GM19372 (cell line): ENCODE measurements around the gene CACNA1F.
A peak's percentile ranks its signal among the peaks of the same experiment; 100 is the strongest.
"Not testable (repeated sequence)": the region's sequence is repeated elsewhere in the genome, so short reads cannot be mapped to it uniquely, and the experiment has no call there.

ENCODE experiments used
- ATAC-seq: cut with Tn5 transposase; IDR thresholded peaks from one replicate; pipeline ENCODE4 v1.9.1; 2021; ENCODE audit warnings: mild to moderate bottlenecking, low read depth, moderate library complexity; ENCODE audit not compliant: unreplicated experiment

The CACNA1F gene

GRCh38 chrX:49178537-49178936 is 54.6 kb downstream of the CACNA1F start:
- no peak for ATAC-seq

- no peak for ATAC-seq
Observed at GRCh38 chrX:49177873-49178480, 55.2 kb downstream of the CACNA1F start.

GRCh38 chrX:49177338-49177833 is 55.8 kb downstream of the CACNA1F start:
- no peak for ATAC-seq

- no peak for ATAC-seq
Observed at GRCh38 chrX:49176421-49177326, 56.5 kb downstream of the CACNA1F start.

GRCh38 chrX:49175435-49176274 is 57.5 kb downstream of the CACNA1F start:
- no peak for ATAC-seq

- ATAC-seq, result no peak
Observed at GRCh38 chrX:49174723-49175122, 58.4 kb downstream of the CACNA1F start.

DNA sequence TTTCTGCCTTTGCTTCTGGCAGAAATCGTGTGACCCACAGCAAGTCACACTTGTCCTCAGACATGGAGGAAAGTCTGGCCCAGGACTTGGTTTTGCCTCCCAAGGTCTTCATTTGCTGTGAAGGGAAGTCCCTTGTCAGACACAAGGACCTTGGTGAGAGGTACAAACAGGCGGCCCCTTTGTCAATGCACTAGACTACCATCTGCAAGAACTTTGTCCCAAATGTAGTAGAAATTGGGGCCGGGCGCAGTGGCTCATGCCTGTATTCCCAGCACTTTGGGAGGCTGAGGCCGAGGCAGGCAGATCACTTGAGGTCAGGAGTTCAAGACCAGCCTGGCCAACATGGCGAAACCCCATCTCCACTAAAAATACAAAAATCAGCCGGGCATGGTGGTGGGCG is 59.6 kb downstream of the CACNA1F start:
- ATAC-seq, result not testable (repeated sequence)

- peak; percentile 69 for ATAC-seq
Observed at GRCh38 chrX:49172280-49172780, 60.8 kb downstream of the CACNA1F start.

- ATAC-seq, result no peak
Observed at GRCh38 chrX:49171752-49172279, 61.3 kb downstream of the CACNA1F start, which contains the start of gene PLP2. Gene PLP2 (plus strand): TSS chrX:49171898. CDS start chrX:49172001, 103 bp downstream.

GRCh38 chrX:49167740-49168108 is 65.4 kb downstream of the CACNA1F start:
- no peak for ATAC-seq

DNA sequence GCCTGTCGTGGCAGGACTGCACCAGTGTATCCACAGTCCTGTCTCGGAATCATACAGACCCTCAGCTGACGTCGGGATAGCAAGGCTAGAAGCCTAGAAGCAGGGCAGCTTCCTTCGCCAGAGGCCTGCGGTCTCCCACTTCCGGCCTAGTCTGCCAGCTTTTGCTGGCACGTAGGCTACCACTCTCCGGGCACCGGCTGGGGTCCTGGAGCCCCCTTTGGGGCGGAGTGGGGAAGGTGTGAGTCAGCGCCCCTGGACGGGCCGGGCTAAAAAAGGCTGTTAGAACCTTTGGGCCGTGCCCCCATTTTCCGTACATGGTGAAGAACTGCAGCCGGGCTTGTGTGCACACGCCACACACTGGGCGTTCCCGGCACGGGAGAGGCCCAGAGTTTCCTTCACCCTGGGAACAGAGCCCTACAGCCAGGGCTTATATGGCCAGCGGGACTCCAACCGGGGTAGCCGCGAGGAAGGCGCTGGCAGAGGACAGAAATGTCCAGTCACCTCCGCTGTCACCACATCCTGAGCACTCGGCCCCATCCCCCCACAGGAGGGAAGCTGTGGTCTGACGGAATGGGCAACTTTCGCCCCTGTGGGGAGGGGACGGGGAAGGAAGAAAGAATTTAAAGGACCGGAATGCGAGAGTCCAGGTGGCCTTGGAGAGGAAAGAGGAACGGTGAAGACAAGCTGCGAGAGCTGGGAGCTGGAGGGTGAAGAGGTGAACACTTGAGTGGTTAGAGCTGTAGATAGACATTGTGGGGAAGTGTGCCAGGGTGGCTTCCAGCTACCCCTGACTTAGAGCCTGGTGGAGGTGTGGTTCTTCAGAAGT is 66.0 kb downstream of the CACNA1F start:
- ATAC-seq, result no peak

- ATAC-seq, result no peak
Observed at GRCh38 chrX:49165901-49166881, 66.9 kb downstream of the CACNA1F start.

DNA sequence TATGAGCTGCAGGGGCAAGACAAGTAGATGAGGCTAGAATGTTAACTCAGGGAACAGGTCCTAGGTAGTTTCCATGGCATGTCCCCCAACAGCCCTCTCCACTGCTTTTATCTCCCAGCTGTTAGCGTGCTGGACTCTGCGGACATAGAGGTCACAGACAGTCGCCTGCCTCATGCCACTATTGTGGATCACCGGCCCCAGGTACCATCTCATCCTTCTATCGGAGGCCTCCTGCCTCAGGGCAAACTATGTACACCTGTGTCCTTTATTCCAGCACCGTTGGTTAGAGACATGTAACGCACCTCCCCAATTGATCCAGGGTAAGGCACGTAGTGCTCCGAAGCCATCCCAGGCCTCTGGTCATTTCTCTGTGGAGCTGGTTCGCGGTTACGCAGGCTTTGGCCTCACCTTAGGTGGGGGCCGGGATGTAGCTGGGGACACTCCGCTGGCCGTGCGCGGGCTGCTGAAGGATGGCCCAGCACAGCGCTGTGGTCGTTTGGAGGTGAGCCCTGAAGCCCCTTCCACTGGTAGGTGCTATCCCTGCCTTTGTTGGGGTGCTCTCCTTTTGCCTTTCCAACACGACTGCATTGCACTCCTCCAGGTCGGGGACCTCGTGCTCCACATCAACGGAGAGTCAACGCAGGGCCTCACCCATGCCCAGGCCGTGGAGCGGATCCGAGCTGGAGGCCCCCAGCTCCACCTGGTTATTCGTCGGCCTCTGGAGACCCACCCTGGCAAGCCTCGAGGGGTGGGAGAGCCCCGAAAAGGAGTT is 68.4 kb downstream of the CACNA1F start:
- ATAC-seq, result no peak

GRCh38 chrX:49163555-49164419 is 69.4 kb downstream of the CACNA1F start:
- ATAC-seq, result peak; percentile 63

GRCh38 chrX:49162620-49163019 is 70.5 kb downstream of the CACNA1F start, which contains the start of gene MAGIX:
Gene MAGIX (plus strand): TSS chrX:49162758. CDS start chrX:49162890, 132 bp downstream.
- ATAC-seq, result no peak

- ATAC-seq, result no peak
Observed at GRCh38 chrX:49161632-49162031, 71.5 kb downstream of the CACNA1F start.
